WERI-Rb-1 (cell line): ENCODE results near the gene OTOS.

ENCODE experiments used
- DNase-seq: peaks from one replicate; pipeline ENCODE4 v3.0.0-alpha.2; 2020
- H3K27ac ChIP-seq: fragments of 250-450 bp; sonication (Bioruptor Pico); 2 replicates; pipeline ENCODE4 v1.5.1; 2020; ENCODE audit warnings: mild to moderate bottlenecking, moderate library complexity
- H3K27me3 ChIP-seq: fragments of 250-450 bp; sonication (Bioruptor Pico); 2 replicates; pipeline ENCODE4 v1.5.1; 2021; ENCODE audit warnings: mild to moderate bottlenecking, low read depth, moderate library complexity; ENCODE audit not compliant: insufficient read depth, severe bottlenecking
- H3K36me3 ChIP-seq: fragments of 250-450 bp; sonication (Bioruptor Pico); 2 replicates; pipeline ENCODE4 v1.5.1; 2020; ENCODE audit warnings: mild to moderate bottlenecking, moderate library complexity
- H3K4me3 ChIP-seq: 2 replicates; pipeline ENCODE4 v1.5.1; 2011; ENCODE audit warnings: low read depth, mild to moderate bottlenecking, control low read depth, low read length
- H3K9me3 ChIP-seq: fragments of 250-450 bp; sonication (Bioruptor Pico); 2 replicates; pipeline ENCODE4 v1.5.1; 2021; ENCODE audit warnings: mild to moderate bottlenecking, moderate library complexity; ENCODE audit not compliant: severe bottlenecking
- TF ChIP-seq, protein P1 (sequence below): IDR thresholded peaks from 2 replicates; pipeline ENCODE4 v1.5.1; 2011; ENCODE audit warnings: low read depth, mild to moderate bottlenecking, control low read depth, inconsistent platforms, low read length

Gene OTOS

DNA sequence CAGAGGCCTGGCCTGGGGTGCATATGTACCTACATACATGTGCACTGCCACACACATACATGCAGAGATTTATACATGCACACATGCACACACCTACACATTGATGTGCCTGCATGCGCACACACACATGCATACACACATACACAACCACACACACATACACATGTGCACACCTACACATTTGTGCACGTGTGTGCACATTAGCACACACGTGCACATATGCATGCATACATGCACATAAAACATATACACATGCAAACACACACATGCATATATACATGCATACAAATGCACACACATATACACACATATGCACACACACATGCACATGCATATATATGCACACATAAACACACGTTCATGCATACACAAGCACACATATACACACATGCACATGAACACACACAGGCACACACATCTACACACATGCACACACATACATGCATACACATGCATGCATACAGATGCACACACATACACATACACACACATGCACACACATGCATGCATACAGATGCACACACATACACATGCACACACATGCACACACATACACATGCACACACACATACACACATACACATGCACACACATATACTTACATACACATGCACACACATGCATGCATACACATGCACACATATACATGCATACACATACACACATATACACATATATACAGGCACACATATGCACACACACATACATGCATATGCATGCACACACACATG, 23.6 kb upstream of the OTOS start:
- TF ChIP-seq, protein P1, sequence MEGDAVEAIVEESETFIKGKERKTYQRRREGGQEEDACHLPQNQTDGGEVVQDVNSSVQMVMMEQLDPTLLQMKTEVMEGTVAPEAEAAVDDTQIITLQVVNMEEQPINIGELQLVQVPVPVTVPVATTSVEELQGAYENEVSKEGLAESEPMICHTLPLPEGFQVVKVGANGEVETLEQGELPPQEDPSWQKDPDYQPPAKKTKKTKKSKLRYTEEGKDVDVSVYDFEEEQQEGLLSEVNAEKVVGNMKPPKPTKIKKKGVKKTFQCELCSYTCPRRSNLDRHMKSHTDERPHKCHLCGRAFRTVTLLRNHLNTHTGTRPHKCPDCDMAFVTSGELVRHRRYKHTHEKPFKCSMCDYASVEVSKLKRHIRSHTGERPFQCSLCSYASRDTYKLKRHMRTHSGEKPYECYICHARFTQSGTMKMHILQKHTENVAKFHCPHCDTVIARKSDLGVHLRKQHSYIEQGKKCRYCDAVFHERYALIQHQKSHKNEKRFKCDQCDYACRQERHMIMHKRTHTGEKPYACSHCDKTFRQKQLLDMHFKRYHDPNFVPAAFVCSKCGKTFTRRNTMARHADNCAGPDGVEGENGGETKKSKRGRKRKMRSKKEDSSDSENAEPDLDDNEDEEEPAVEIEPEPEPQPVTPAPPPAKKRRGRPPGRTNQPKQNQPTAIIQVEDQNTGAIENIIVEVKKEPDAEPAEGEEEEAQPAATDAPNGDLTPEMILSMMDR = no peak
- Histone ChIP-seq H3K27ac (no peak overlapping the region), H3K27me3 (no peaks in the 10 kb centered on the region), H3K36me3 (no peaks in the 10 kb centered on the region), H3K4me3 (no peak overlapping the region), H3K9me3 (no peaks in the 10 kb centered on the region)
- DNase-seq = no peak

DNA sequence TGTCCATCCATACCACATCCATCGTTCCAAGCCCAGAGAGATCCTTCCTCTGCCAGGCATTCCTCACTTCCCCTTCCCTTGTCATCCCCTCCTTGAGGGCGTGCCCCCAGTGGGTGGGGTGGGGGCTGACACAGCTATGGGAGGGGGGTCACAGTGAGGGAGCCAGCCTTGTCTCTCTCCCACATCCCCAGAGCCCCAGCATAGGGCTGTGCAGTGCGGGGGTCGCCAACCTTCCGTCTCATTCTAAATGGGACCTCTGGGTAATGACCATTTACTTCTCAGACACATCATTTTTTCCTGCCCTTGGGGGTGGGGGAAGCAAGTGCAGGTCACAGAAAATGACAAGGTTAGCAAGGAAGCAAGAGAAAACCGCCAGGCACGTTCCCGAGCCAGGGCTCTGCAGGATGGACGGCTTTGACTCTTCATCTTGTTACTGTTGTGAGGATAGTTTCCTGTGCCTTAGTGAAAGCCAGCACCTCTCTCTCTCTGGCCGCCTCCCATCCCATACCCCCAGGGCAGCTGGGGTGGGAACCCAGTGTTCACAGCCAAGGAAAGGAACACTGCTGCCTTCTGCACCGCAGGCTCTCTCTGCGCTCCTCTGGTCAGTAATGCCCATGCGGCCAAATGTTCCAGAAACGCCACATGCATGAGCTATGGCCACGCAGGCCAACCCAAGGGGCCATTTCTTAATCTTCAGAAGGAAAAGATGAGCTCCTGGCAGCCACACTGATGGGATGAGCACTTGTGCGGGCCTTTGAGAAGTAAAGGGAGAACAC, 22.7 kb upstream of the OTOS start:
- TF ChIP-seq, protein P1 = no peak
- Histone ChIP-seq H3K4me3 (no peak overlapping the region), H3K9me3 (no peaks in the 10 kb centered on the region), H3K36me3 (no peaks in the 10 kb centered on the region), H3K27me3 (no peaks in the 10 kb centered on the region), H3K27ac (no peak overlapping the region)
- DNase-seq = no peak

DNA sequence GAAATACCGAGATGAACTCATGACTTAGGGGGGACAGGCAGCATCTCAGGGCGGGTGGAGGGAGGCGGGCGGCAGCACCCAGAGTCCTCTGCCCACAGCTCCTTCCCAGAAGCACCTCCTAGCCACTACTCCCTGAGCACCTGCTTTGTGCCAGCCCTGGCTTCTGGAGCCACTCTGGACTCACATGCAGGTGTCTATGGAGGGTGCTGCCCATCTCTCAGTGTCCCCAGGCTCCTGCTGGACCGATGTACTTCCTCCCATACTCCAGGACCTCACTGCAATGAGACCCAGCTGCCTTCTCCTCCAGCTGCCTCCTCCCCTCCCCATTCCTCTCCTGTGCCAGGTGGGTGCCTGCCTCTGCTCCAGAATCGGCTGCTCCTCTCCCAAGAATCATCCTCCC, 22.1 kb upstream of the OTOS start:
- Histone ChIP-seq H3K4me3 (no peak overlapping the region), H3K27ac (no peak overlapping the region), H3K9me3 (no peaks in the 10 kb centered on the region), H3K36me3 (no peaks in the 10 kb centered on the region), H3K27me3 (no peaks in the 10 kb centered on the region)
- DNase-seq = no peak
- TF ChIP-seq, protein P1 = no peak

- Histone ChIP-seq H3K27ac (no peak overlapping the region), H3K4me3 (no peak overlapping the region), H3K27me3 (no peaks in the 10 kb centered on the region), H3K9me3 (no peaks in the 10 kb centered on the region), H3K36me3 (no peaks in the 10 kb centered on the region)
- TF ChIP-seq, protein P1 = no peak
- no peak for DNase-seq
Observed at GRCh38 chr2:240162032-240162431, 21.6 kb upstream of the OTOS start.

- no peak for DNase-seq
- Histone ChIP-seq H3K4me3 (no peak overlapping the region), H3K9me3 (no peaks in the 10 kb centered on the region), H3K36me3 (no peaks in the 10 kb centered on the region), H3K27me3 (no peaks in the 10 kb centered on the region), H3K27ac (no peak overlapping the region)
- TF ChIP-seq, protein P1 = no peak
Observed at GRCh38 chr2:240161087-240161750, 20.8 kb upstream of the OTOS start.
